Activated naive CD4-positive, alpha-beta T cell treated with anti-CD3 and anti-CD28 coated beads, Interleukin-2, amount 50 U/mL, for 24 hours (primary cell): ENCODE results near the gene MTX3.

Source experiments
- H3K27ac Mint-ChIP-seq: one replicate; pipeline ENCODE4 v1.8.0; 2021; ENCODE audit warnings: mild to moderate bottlenecking, mixed read lengths
- H3K27me3 Mint-ChIP-seq: one replicate; pipeline ENCODE4 v1.8.0; 2021; ENCODE audit warnings: mixed read lengths
- H3K36me3 Mint-ChIP-seq: one replicate; pipeline ENCODE4 v1.8.0; 2021; ENCODE audit warnings: mixed read lengths
- H3K4me1 Mint-ChIP-seq: one replicate; pipeline ENCODE4 v1.8.0; 2021; ENCODE audit warnings: mixed read lengths
- H3K4me3 Mint-ChIP-seq: one replicate; pipeline ENCODE4 v1.8.0; 2021; ENCODE audit warnings: mild to moderate bottlenecking, mixed read lengths
- H3K9me3 Mint-ChIP-seq: one replicate; pipeline ENCODE4 v1.8.0; 2021; ENCODE audit warnings: mixed read lengths

The MTX3 gene

GRCh38 chr5:79931866-79932265, 59.2 kb downstream of the MTX3 start:
- no peak overlapping the region for H3K27ac Mint-ChIP-seq

GRCh38 chr5:79931409-79931808, 59.7 kb downstream of the MTX3 start:
- H3K4me1 Mint-ChIP-seq: no peaks in the 10 kb centered on the region
- H3K4me3 Mint-ChIP-seq: no peak overlapping the region
- H3K27me3 Mint-ChIP-seq: no peaks in the 10 kb centered on the region

More at GRCh38 chr5:79931866-79932265, 59.2 kb downstream of the MTX3 start:
- H3K4me3 Mint-ChIP-seq: no peak overlapping the region
- peaks cover 2% of the 10 kb centered on the region for H3K27me3 Mint-ChIP-seq
- H3K9me3 Mint-ChIP-seq: no peaks in the 10 kb centered on the region
- no peaks in the 10 kb centered on the region for H3K36me3 Mint-ChIP-seq
- H3K4me1 Mint-ChIP-seq: no peaks in the 10 kb centered on the region

GRCh38 chr5:79929095-79929494, 62.0 kb downstream of the MTX3 start:
- Mint-ChIP-seq H3K27ac (no peak overlapping the region), H3K27me3 (no peaks in the 10 kb centered on the region), H3K36me3 (no peaks in the 10 kb centered on the region), H3K9me3 (no peaks in the 10 kb centered on the region), H3K4me3 (no peak overlapping the region), H3K4me1 (no peaks in the 10 kb centered on the region)

More at GRCh38 chr5:79931409-79931808, 59.7 kb downstream of the MTX3 start:
- no peaks in the 10 kb centered on the region for H3K9me3 Mint-ChIP-seq
- H3K27ac Mint-ChIP-seq: no peak overlapping the region
- no peaks in the 10 kb centered on the region for H3K36me3 Mint-ChIP-seq
